ENCODE data around the gene ABCC4. TPM values are rescaled to one million over a fixed set of nuclear protein-coding genes. Genes with fewer than 3 reads are reported as not detected.

ABCC4 gene
- total and polyA plus RNA-seq, 8 donors = 0.80 to 8.7 (median 4.1) TPM

GRCh38 chr13:95087746-95088305 lies 213.4 kb downstream of the ABCC4 start:
- no peak for DNase-seq
- WGBS, 2 donors = 81 to 95% methylated on average over 3 of the region's 3 CpGs
- no peak for FAIRE-seq

GRCh38 chr13:95086761-95087160 lies 214.5 kb downstream of the ABCC4 start:
- Histone ChIP-seq H3K36me3 (no peaks in the 10 kb centered on the region), H3K27me3 (no peaks in the 10 kb centered on the region), H3K4me3 (no peak overlapping the region), H3K4me1 (peaks cover 0 to 3% (median 0%) of the 10 kb centered on the region in 3 donors), H3K27ac (no peak overlapping the region), H3K9me3 (no peaks in the 10 kb centered on the region)
- TF ChIP-seq, protein P1, sequence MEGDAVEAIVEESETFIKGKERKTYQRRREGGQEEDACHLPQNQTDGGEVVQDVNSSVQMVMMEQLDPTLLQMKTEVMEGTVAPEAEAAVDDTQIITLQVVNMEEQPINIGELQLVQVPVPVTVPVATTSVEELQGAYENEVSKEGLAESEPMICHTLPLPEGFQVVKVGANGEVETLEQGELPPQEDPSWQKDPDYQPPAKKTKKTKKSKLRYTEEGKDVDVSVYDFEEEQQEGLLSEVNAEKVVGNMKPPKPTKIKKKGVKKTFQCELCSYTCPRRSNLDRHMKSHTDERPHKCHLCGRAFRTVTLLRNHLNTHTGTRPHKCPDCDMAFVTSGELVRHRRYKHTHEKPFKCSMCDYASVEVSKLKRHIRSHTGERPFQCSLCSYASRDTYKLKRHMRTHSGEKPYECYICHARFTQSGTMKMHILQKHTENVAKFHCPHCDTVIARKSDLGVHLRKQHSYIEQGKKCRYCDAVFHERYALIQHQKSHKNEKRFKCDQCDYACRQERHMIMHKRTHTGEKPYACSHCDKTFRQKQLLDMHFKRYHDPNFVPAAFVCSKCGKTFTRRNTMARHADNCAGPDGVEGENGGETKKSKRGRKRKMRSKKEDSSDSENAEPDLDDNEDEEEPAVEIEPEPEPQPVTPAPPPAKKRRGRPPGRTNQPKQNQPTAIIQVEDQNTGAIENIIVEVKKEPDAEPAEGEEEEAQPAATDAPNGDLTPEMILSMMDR (IDR thresholded peaks at IDR 0.05) = no peak
- no peak for DNase-seq
- intact Hi-C loops (cut with DNase I) = no loop called here
- ATAC-seq = no peak
- WGBS, 2 donors = 85 to 86% methylated on average over 2 of the region's 2 CpGs
- no peak for FAIRE-seq

More at GRCh38 chr13:95087746-95088305, 213.4 kb downstream of the ABCC4 start:
- Histone ChIP-seq H3K27ac (no peak overlapping the region), H3K9me3 (no peaks in the 10 kb centered on the region), H3K27me3 (no peaks in the 10 kb centered on the region), H3K36me3 (no peaks in the 10 kb centered on the region), H3K4me1 (peaks cover 0 to 3% (median 0%) of the 10 kb centered on the region in 3 donors), H3K4me3 (no peak overlapping the region)
- intact Hi-C loops (cut with DNase I) = no loop called here
- TF ChIP-seq, protein P1 (IDR thresholded peaks at IDR 0.05) = no peak
- no peak for ATAC-seq

GRCh38 chr13:95083758-95084157 lies 217.5 kb downstream of the ABCC4 start:
- intact Hi-C loops (cut with DNase I) = no loop called here
- H3K27ac ChIP-seq = no peak overlapping the region
- 85 to 89% methylated on average over 3 of the region's 3 CpGs for WGBS, 2 donors
- no peak overlapping the region for H3K4me3 ChIP-seq
- no peaks in the 10 kb centered on the region for H3K27me3 ChIP-seq
- no peak for FAIRE-seq
- TF ChIP-seq, protein P1 (IDR thresholded peaks at IDR 0.05) = no peak
- no peaks in the 10 kb centered on the region for H3K9me3 ChIP-seq
- no peak for DNase-seq
- no peaks in the 10 kb centered on the region for H3K36me3 ChIP-seq
- peaks cover 0 to 3% (median 0%) of the 10 kb centered on the region in 3 donors for H3K4me1 ChIP-seq
- ATAC-seq = no peak

DNA sequence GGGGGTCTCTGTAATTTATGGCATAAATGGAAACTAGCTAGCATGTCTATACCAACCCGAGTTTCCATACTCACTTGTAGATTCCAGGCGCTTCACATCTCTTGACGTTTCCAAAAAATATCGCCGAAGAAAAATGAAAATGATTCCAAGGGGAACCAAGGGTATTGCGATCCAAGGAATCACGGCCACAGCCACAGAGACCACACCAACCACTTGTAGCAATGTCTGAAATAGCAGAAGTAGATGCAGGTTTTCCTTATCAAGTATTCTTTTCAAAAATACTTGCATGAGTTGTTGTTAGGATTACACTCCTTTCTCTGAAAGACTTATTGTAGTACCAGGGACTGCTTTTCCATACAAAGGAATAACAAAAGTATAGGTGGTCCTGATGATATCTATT lies 218.2 kb downstream of the ABCC4 start:
- Histone ChIP-seq H3K27me3 (no peaks in the 10 kb centered on the region), H3K27ac (no peak overlapping the region), H3K4me1 (no peaks in the 10 kb centered on the region), H3K9me3 (no peaks in the 10 kb centered on the region), H3K4me3 (no peak overlapping the region), H3K36me3 (no peaks in the 10 kb centered on the region)
- no peak for ATAC-seq
- FAIRE-seq = no peak
- no peak for DNase-seq
- intact Hi-C loops (cut with DNase I) = no loop called here
- TF ChIP-seq, protein P1 (IDR thresholded peaks at IDR 0.05) = no peak
- 91 to 95% methylated on average over 7 of the region's 7 CpGs for WGBS, 2 donors

DNA sequence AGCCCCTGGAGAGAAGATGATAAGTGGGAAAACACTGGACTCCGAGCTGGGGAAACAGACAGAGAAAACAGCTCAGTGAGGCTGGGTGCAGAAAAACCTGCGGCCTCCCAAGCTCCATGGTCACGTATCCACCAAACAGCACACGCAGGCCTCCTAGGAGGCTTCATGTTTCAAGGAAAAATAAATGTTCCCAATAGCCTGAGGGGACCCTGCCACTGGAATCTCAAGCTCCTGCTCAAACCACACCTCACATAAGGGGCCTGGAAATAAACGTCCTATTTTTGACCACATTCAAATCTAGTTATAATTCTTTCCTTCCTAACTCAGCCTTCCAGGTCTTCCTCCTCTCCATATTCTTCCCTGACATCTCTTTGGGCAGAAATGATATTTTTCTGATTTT lies 225.7 kb downstream of the ABCC4 start:
- no peaks in the 10 kb centered on the region for H3K27me3 ChIP-seq
- 84% methylated on average over 5 of the region's 5 CpGs for WGBS, 2 donors
- TF ChIP-seq, protein P1 (IDR thresholded peaks at IDR 0.05) = no peak
- no peak for DNase-seq
- no peaks in the 10 kb centered on the region for H3K4me1 ChIP-seq
- ATAC-seq = no peak
- no peak for FAIRE-seq
- H3K9me3 ChIP-seq = no peaks in the 10 kb centered on the region
- no peaks in the 10 kb centered on the region for H3K36me3 ChIP-seq
- H3K27ac ChIP-seq = no peak overlapping the region
- H3K4me3 ChIP-seq = no peak overlapping the region
- intact Hi-C loops (cut with DNase I) = no loop called here
